KBM-7 (cell line): ENCODE data around the gene RPL38.

Experiments
- DNase-seq: peaks from one replicate; pipeline ENCODE4 v3.0.0-alpha.2; 2015
- in situ Hi-C: fragments of 300-500 bp; cut with MboI; formaldehyde crosslinking; loops from 2 replicates; pipeline ENCODE4 v1.14.3; 2020; ENCODE audit warnings: low sequenced_read_pairs, low pct_unique_long_range_greater_than_20kb, mixed read lengths

Gene RPL38

DNA sequence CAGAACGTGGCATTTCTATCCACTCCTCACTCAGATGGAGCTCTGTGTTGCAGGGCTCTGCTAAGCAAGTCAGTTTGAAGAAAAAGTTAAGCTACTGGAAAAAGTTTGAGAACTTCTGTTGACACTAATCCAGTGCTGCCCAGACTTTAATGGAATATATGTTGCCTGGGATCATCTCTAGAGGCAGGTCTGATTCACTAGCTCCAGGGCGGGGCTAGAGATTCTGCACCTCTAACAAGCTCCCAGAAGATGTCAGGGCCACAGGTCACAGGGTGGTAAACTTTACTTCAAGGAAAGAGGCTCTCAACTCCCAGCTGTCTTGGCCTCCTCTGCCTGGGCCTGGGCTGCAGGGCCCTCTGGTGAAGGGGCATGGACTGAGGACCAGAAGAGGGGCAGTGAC is 16.7 kb downstream of the RPL38 start:
- in situ Hi-C loops = loop anchor here (10.0 kb wide), 1 partner anchor 55 kb away; the partner anchor contains the start of gene DNAI2
- DNase-seq = no peak

DNA sequence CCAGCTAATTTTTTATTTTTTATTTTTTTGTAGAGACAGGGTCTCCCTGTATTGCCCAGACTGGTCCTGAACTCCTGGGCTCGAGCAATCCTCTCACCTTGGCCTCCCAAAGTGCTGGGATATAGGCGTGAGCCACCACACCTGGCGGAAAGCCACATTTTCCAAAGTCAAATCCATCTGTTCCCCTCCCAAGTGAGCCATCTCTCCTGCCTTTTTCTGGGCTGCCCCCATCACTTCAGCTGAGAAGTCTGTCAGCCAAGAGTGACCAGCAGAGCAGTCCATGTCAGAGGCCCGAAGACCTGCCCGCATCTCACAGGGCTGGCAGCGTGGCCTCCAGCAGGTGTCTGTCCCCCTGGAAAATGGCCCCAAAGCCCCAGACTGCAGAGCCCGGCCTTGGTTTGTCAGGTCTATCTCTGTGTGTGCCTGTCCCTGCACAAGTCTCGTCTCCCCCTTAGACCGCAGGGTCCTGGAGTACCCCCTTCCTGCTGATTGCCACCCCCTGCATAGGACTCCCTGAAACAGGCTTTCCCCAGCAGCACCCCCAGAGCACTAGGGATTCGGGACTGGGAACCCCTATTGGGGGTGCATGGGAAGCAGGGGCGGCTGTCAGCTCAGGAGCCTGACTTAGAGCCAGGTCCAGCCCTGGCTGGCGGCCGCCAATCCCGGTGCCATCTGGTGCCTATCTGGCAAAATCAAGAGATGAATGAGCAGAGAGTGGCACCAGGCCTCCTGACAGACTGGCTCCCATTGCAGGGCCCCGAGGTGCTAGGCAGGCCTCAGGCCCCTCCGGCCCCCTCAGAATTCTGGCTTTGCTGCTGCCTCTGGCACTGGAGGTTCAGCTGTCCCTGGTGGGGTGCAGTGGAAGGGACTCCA is 17.7 kb downstream of the RPL38 start:
- in situ Hi-C loops = loop anchor here (10.0 kb wide), 1 partner anchor 54 kb away; the partner anchor contains the start of gene DNAI2
- DNase-seq = no peak

DNA sequence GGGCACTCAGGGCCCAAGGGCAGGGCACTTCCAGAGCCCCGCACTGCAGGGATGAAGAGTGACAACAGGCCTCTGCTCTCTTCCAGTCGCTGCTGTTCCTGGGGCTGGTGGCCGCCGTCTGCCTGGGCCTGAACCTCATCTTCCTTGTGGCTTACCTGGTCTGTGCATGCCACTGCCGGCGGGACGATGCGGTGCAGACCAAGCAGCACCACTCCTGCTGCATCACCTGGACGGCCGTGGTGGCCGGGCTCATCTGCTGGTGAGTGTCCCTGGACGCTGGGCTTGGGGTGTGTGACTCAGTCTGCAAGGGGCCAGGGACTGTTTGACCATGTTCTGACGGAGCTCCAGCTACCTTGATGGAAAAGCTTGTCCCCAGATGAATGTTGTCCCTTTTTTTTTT is 18.9 kb downstream of the RPL38 start:
- in situ Hi-C loops = loop anchor here (10.0 kb wide), 1 partner anchor 52 kb away; the partner anchor contains the start of gene DNAI2
- DNase-seq = no peak

DNA sequence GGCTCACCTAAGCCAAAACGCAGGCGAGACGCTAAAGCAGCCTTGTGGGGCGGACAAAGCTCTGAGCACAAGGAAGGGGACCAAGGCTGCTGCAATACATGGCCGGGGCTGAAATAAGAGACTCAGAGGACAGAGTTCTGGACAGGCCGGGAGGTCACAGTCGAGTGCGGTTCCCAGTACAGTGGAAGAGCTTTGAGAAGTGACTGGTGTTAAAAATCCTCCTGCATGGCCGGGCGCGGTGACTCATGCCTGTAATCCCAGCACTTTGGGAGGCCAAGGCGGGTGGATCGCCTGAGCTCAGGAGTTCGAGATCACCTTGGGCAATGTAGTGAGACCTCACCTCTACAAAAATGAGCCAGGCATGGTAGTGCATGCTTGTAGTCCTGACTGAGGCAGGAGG is 20.4 kb downstream of the RPL38 start:
- no peak for DNase-seq
- in situ Hi-C loops = loop anchor here (10.0 kb wide), 1 partner anchor 51 kb away; the partner anchor contains the start of gene DNAI2

DNA sequence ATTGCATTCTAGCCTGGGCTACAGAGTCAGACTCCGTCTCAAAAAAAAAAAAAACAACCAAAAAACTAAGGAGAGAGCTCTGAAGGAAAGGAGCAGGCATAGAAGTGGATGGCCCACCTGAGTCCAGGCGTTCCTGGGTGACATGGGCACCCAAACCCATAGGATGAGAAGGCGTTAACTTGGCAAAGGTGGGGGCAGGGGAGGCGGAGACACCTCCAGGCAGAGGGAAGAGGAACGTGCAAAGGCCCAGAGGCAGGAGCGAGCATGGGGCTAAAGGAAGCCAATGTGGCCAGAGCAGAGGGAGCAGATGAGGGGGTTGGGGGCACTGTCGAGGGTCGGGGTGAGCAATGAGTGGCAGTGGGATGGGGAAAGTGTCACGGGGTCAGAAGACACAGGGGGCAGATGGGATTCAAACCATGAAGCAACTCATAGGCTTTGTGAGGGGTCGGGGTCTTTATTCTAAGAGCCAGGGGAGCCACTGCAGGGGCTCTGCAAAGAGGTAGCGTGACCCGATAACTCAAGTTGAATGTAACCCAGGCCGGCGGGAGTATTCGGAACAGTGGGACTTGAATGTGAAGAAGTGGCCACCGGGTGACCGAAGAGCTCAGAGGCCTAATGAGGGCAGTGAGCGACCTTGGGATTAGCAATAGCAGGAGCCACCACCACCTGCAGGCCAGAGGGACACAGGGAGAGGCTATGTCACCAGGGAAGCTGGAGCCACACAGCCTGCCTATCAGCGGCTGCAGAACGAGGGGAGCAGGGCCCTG is 21.7 kb downstream of the RPL38 start:
- no peak for DNase-seq
- in situ Hi-C loops = loop anchor here (10.0 kb wide), 1 partner anchor 50 kb away; the partner anchor contains the start of gene DNAI2

DNA sequence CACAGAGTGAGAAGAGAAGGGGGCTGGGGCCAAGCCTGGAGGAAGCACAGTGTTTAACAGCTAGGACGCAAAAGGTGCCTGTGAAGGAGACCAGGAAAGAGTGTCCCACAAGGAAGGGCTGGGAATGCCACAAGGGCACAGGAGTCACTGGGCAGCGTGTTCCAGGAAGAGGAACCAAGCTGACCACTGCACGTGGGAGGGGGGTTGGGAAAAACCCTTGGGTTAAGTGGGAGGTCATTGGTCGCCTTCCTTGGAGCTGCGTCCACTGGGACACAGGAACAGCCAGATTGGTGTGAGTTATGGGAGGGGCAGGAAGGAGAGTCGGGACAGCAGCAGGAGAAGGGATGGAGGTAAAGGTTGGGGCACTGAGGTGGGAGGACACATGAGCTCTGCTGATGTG is 22.8 kb downstream of the RPL38 start:
- DNase-seq = no peak
- in situ Hi-C loops = loop anchor here (10.0 kb wide), 1 partner anchor 49 kb away; the partner anchor contains the start of gene DNAI2

DNA sequence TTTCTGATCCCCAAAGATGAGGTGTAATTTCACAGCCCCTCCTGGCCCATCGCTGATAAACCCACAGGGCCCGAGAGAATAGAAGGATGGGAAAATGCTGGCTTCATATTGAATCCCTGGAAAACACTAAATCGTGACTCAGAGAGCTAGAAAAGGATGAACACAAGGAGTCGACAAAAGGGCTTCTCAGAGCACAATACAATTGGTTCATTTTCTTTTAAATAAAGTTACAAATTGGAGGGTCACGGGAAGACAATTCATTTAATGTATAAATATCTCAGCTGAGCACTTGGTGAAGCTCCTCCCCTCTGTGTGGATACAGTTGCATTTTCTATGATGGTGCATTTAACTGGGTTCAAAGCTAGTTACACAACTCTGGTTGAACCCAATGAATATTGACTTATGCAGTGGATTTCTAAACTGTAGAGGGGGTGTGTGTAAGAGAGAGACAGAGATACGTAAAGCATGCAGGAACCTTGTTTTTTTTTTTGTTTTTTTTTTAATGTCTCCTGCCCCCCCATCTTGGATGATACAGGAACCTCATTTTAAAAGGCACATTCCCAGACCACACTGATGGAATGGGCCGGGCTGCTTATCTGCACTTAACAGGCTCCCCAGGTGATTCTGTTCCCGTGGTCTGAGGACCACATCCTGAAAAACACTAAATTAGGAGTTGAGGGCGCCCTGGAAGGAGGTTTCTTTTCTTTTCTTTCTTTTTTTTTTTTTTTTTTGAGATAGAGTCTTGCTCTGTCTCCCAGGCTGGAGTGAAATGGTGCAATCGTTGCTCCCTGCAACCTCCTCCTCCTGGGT is 24.0 kb downstream of the RPL38 start:
- in situ Hi-C loops = loop anchor here (10.0 kb wide), 1 partner anchor 47 kb away; the partner anchor contains the start of gene DNAI2
- DNase-seq = no peak

DNA sequence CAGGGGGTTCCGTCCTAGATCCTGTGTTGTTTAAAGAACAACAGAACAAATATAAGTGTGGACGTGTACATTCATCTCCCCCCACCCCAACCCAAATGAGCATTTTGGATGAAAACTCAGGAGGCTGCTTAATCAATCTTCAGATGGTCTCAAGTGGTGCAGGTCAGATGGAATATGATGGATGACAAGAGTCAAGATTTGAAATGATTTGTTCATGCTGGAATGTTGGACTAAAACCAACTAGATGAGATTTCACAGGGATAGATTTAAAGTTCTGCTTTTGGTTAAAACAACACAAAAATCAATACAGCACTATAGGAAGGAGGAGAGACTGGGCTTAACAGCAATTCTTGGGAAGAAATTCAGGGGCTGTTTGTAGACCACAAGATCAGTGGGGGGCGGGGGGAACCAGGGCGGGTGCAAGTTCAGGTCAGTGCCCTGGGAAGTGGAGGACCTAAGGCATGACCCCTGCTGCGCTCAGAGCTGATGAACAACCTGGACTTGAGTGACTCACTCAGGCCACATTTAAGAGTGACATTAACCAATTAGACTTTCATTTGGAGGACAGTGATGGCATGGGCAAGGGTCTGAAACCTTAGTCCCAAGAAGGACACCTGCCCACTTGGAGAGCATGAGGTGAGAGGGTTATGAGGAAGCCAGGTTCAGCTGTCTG is 25.0 kb downstream of the RPL38 start:
- in situ Hi-C loops = loop anchor here (10.0 kb wide), 1 partner anchor 46 kb away; the partner anchor contains the start of gene DNAI2
- no peak for DNase-seq

DNA sequence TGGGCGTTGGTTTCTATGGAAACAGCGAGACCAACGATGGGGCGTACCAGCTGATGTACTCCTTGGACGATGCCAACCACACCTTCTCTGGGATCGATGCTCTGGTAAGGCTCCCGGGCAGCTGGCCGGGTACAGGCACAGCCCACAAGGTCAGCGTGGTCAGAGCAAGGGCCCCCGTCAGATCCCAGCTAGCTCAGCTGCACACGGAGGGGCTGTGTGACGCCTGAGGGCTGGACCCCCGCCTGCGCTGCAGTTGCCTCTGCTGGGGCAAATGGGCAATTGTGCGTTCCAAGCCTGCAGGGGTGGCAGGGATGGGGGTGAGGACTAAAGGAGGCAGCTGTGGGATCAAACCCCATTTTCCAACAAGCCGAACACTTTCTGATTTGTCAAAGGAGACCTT is 27.4 kb downstream of the RPL38 start:
- in situ Hi-C loops = no loop called here

DNA sequence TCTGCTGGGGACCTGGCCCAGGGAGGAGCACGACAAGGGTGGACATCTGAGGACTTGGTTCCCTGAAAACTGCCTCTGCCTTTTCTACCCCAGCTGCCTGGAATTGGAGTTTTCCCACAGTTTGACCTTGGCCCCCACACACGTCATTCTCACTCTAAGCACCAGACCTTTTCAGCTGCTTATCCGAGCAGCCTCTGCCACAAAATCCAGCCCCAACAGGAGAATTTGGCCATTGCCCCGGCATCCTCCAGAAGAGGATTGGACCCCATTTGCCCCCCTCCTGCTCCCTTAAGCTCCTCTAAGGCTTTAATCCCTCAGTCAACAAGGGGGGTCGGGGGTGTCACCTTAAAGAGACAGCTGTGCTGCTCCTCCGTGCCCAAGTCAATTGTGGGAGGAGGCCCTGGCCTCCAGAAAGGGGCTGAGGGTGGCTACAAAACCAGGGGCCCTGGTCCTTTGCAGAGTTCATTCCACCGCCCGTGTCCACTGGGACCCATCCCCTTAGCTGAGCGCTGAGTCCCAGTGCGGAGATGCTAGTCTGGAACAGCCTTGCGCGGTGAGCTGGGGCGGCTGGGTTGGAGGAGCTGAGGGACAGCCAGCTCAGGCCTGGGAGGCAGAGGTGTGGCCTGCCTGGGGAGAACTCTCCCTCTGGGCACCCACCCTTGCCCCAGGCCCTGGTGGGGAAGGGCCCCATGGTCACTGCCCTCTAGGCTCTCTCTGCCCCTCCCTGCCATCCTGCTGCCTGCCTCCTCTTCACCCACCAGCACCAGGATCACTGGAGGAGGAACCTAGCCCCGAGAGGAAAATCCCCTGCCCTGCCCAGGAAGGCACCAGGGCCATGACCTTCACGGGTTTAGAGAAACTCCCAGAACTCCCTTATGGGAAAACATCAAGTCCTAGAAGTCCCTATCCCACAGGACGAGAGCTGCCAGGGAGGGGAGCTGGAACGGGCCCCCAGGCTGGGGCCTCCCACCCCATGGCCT is 28.7 kb downstream of the RPL38 start:
- in situ Hi-C loops = no loop called here
- no peak for DNase-seq

More for the DNA sequence above, 27.4 kb downstream of the RPL38 start:
- DNase-seq = no peak

DNA sequence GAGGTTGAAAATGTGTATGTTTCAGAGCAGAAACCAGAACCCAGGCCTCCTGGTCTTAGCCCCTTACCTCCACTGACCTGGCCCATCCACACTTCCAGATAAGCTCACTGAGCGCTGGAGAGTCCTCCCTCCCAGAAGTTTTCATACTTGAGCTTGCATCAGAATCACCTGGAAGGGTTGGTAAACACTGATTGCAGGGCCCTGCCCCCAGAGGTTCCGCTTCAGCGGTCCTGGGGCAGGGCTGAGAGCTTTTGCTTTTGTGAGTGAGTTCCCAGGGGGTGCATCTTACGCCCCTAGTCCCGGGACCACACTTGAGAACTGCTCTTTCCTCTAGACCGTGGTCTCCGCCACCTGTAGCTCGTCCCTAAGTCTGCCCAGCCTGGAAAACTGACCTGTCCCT is 30.5 kb downstream of the RPL38 start:
- in situ Hi-C loops = no loop called here
- no peak for DNase-seq

DNA sequence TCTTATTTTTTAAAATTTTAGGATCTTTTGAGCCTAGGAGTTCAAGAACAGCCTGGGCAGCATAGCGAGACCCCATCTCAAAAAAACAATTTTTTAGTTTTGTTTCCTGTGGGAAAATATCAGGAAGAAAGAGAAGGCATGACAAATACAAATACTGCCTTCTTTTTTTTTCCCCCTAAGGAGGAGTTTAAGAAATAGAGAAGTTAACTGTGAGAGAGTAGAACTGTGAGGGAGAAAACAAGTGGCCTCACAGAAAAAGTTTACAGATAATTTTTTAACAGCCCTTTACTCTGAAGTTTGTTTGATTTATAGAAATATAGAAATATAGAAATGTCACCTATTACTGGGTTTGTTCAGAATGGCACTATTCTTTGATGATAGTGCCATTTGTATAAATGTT is 31.0 kb downstream of the RPL38 start:
- DNase-seq = no peak

DNA sequence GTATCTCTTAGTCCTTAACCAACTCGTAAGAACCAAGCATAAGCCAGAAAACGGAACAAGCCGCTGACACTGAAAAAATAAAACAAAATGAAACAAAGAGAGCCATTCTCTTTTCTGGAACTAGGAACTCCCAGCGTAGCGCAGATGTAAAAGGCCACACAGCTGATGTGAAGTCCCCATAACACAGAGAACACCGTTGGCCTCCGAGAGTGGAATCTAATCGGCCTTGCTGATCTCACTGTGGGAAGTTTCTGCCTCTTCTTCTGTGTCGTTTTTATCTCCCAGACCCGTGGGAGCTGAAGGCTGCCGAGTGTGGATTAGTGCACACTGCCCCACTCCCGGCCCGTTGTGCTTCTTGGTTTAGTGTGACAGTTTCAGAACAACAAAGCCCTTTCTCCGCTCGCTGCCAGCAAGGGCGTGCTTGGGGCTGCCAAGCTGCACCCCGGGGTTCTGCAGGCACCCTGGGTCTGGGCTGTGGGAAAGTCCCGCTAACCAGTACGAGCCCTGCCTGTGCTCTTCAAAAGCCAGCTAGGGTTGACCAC is 31.6 kb downstream of the RPL38 start:
- no peak for DNase-seq
- in situ Hi-C loops = no loop called here

More for the DNA sequence above, 31.0 kb downstream of the RPL38 start:
- in situ Hi-C loops = no loop called here

DNA sequence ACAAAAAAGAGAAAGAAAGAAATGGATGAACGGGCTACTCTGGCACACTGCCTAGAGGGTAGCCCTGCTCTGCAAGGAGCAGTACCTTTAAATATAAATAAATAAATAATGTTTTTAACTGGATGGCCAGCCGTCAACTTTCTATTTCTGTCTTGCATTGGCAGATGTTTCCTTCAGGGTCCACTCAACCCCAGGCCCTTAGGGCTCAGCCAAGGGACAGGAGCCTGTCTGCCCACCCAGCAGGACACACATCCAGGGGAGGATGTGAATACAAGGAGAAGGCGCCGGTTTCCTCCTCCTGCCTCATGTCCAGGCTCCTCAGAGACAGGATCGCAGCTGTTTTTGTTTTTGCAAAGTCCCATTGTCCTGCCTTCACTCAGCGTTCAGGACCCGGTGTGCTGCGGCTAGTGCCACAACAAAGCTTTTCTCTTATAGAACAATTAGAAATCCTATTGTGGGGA is 32.5 kb downstream of the RPL38 start:
- no peak for DNase-seq
- in situ Hi-C loops = no loop called here

DNA sequence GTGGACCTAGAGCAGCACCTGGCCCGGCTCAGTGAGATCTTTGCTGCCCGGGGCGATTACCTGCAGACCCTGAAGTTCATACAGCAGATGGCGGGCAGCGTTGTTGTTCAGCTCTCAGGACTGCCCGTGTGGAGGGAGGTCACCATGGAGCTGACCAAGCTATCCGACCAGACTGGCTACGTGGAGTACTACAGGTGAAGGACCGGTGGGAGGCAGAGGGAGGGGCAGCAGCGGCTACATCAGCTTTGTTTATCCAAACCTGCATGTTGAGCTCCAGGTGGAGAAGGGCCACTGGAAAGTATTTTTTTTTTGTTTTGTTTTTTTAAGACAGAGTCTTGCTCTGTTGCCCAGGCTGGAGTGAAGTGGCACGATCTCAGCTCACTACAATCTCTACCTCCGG is 33.8 kb downstream of the RPL38 start:
- DNase-seq = no peak
- in situ Hi-C loops = no loop called here

DNA sequence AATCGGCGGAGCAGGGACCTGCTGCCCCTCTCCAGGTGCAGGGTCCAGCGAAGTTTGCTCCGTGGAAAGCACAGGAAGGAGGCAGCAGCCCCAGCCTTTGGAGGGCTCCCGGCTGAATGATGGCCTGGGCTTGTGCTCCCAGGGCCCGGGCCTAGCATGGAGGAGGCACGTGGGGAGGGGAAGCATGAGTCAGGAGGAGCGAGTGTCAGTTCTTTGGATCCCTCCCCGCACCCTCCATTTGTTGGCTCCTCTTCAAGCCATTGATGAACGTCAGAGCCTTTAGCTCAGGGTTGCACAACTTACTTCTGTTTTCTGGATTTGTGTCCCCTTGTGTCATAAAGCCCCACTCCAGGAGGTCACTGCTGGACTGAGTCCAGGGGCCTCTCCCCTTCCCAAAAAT is 35.7 kb downstream of the RPL38 start:
- in situ Hi-C loops = no loop called here
- DNase-seq = no peak

DNA sequence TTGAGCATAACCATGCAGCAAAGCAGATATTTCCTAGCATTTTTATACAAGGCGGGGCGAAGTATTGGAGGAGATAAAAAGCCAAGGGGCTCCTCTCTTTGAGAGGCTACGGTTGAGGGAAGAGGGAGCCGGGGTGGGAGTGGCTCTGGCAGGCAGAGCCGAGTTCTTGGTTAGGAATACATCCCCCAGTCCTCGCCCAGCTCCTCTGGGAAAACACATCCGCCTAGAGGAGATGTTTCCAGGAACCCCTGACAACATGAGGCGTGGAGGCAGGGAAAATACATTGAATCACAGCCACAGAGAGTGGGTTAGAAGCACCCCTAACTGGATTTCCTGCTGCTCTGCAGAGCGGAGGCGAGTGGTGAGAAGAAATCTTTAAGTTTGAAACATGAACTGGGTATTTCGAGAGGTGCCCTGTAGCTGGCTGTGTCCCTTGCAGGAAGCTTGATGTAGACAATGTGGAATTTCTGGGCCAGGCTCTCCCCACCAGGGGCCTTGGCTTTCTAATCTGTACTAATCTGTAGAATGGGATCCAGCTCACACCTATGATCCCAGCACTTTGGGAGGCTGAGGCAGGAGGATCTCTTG is 37.2 kb downstream of the RPL38 start:
- in situ Hi-C loops = no loop called here
- no peak for DNase-seq
